NB4 (cell line): ENCODE data around the gene IL3RA.

ENCODE experiments used
- MAX ChIP-seq: IDR thresholded peaks from 2 replicates; pipeline ENCODE4 v1.6.1; 2011; ENCODE audit warnings: low read depth, low read length
- MYC ChIP-seq: IDR thresholded peaks from 2 replicates; pipeline ENCODE4 v1.6.1; 2011; ENCODE audit warnings: low read depth, low read length
- POLR2A ChIP-seq: IDR thresholded peaks from 2 replicates; pipeline ENCODE4 v1.6.1; 2011; ENCODE audit warnings: mild to moderate bottlenecking; ENCODE audit not compliant: insufficient read length; ENCODE audit errors: extremely low read depth
- TF ChIP-seq, protein P1 (sequence below): IDR thresholded peaks from one replicate; pipeline ENCODE4 v1.5.1; 2012; ENCODE audit warnings: low read depth, low read length

DNA sequence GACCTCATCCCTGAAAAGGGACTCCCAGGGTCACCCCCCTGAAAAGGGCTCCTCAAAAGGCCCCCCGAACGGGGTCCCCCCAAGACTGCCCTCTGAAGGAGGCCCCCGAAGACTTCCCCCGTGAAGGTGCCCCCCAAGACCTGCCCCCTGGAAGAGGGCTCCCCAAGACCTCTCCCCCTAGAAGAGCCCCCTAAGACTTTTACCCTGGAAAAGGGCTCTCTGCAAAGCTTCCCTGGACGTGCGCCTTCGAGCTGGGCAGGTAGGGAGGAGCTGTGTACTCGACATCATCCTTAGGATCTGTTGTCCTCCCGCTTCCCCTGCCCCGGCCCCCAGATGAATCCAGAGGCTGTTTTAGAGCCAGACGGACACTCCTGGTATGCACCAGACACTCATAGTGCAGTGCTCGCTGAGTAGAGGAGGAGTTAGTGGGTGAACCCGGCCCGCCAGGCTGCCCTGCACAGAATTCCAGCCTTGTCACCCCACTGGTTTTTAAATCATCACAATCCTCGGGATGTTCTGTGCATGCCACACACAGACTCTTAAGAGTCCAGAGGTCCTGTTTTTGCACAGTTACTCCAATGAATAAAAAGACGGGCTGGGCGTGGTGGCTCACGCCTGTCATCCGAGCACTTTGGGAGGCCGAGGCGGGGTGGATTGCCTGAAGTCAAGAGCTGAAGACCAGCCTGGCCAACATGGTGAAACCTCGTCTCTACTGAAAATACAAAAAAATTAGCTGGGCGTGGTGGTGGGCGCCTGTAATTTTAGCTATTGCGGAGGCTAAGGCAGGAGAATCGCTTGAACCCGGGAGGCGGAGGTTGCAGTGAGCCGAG is 61.1 kb downstream of the IL3RA start:
- TF ChIP-seq, protein P1, sequence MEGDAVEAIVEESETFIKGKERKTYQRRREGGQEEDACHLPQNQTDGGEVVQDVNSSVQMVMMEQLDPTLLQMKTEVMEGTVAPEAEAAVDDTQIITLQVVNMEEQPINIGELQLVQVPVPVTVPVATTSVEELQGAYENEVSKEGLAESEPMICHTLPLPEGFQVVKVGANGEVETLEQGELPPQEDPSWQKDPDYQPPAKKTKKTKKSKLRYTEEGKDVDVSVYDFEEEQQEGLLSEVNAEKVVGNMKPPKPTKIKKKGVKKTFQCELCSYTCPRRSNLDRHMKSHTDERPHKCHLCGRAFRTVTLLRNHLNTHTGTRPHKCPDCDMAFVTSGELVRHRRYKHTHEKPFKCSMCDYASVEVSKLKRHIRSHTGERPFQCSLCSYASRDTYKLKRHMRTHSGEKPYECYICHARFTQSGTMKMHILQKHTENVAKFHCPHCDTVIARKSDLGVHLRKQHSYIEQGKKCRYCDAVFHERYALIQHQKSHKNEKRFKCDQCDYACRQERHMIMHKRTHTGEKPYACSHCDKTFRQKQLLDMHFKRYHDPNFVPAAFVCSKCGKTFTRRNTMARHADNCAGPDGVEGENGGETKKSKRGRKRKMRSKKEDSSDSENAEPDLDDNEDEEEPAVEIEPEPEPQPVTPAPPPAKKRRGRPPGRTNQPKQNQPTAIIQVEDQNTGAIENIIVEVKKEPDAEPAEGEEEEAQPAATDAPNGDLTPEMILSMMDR, result no peak
- TF ChIP-seq MAX, result no peak
- no peak for TF ChIP-seq POLR2A
- no peak for TF ChIP-seq MYC
